HuH-7.5 (cell line): ENCODE data around the gene FAM98C.
"Not testable (repeated sequence)": the region's sequence is repeated elsewhere in the genome, so short reads cannot be mapped to it uniquely, and the experiment has no call there.

ENCODE experiments used
- DNase-seq: peaks from one replicate; pipeline ENCODE4 v3.0.0; 2011; ENCODE audit warnings: low spot score

The FAM98C gene

DNA sequence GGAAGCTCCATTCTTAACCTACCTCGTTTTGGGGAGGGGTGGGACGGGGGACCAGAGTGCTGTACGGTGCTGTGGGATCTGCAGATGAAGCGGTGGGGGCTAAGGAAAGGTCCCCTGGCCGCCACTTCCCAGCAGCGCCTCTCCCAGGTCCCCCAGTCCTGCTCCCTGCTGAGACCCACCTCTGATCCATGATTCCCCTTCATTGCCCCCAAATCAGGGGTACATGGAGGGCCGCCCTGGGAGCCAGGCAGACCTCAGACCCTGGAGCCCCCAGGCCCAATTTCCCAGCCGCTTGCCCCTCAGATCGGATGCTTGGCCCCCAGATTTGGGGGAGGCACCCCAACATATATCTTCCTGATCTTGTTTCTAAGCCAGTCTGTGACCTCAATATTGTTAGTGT, 3.8 kb upstream of the FAM98C start:
- DNase-seq: no peak

DNA sequence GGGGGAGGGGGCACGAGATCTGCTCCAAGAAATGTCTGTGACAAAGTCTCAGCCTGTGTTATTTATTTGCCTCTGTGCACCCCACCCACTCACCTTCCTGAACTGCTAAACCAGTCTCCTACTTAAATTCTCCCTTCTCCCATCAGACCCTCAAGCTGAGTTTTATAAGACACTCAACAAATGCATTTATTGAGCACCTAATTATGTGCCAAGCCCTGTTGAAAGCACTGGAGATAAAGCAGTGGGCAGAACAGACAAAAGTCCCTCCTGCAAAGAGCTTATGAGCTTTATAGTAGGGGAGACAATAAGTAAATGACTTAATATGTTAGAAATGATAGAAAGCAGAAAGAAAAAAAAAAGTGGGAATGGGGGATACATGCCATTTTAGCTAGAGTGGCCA, 3.4 kb upstream of the FAM98C start:
- no peak for DNase-seq

- no peak for DNase-seq
Observed at GRCh38 chr19:38400361-38400760, 2.5 kb upstream of the FAM98C start.

DNA sequence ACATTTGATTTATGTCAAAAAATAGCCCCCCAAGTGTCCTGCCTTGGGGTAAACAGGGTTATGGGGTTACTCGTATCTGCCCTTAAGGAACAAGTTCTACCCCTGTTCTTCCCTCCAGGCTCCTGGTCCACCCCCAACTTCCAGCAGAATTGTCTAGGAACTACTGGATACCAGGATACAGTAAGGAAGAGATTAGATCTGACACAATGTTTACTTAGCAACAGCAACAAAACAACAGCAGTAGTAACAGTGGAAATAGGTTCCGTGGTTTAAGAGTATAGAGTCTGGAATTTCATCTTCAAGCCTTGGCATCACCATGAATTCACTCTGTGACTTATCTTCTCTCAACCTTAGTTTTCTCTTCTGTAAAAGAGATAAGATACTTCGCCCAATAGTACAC, 1.7 kb upstream of the FAM98C start:
- DNase-seq: no peak

GRCh38 chr19:38402623-38402966, 298 bp upstream of the FAM98C start:
- no peak for DNase-seq

DNA sequence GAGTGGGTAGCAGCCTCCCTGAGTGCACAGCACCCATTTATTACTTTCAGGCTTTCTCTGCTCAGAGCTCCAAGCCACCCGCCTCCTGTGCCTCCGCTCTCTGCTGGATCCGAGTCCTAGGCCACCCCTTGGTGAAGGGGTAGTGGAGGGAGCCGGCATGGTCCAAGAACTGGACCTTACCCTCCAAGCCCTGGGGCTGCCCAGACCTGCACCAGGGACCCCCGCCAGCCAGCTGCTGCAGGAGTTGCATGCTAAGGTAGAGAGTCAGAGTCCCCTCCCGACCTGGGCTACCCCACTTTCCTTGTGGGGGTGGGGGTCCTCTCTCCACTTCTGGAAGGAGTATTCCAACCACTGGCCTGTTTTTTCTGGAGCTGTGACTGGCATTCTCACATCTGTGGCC, 2.0 kb downstream of the FAM98C start:
- no peak for DNase-seq

GRCh38 chr19:38405276-38405675, 2.4 kb downstream of the FAM98C start:
- no peak for DNase-seq

- no peak for DNase-seq
Observed at GRCh38 chr19:38409631-38410133, 6.8 kb downstream of the FAM98C start.

- not testable (repeated sequence) for DNase-seq
Observed at GRCh38 chr19:38410407-38410806, 7.5 kb downstream of the FAM98C start.

- DNase-seq: no peak
Observed at GRCh38 chr19:38411041-38411712, 8.3 kb downstream of the FAM98C start.

- not testable (repeated sequence) for DNase-seq
Observed at GRCh38 chr19:38411898-38412297, 9.0 kb downstream of the FAM98C start.

DNA sequence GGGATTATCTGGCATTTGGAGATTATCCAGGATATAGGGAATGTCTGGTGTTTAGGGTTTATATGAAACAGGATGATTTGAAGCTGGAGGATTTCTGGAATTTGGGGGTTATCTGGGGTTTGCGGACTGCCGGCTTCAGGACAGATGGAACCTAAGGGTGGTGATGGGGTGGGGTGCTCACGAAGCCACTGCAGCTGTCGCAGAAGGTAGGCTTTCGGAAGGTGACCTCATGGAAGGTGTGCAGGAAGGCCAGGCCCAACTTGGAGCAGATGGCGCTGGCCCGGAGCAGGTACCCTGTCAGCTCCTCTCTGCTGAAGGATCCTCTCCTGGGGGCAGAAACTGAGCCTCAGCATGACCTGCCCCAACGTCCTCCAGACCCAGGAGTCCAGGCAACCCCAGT, 9.6 kb downstream of the FAM98C start:
- no peak for DNase-seq

DNA sequence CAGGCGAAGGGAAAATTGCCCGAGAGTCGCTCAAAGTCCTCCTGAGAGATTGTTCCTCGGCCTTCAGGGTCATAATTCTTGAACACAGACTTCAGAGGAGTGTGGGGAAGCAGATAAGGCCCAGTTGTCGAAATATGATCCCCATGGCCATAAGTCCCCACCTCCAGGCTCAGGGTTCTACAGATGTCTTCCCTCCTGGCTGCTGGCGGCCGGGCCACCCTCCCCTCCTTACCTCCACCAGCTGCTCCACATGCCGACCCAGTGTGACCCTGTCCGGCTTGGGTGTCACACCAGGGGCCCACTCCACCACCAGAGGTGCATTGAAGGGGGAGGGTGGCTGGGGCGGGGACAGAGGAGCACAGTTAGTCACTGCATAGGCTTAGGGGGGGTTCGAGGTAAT, 10.1 kb downstream of the FAM98C start:
- DNase-seq: no peak

DNA sequence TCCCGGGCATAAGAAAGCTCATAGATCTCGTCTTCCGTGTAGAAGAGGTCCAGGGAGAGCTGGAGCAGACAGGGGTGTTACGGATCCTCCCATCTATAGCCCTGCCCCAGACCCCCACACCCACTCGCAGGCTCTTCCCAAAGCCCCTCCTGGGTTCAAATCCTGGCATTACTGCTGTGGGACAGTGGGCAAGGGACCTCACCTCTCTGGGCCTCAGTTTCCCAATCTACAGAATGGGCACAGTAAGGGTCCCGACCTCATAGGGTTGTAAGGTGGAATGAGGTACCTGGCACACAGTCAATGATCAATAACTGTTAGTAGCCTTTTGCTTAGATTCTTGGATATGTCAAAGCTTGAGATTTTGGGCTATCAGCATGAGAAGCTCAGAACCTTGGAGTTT, 10.5 kb downstream of the FAM98C start:
- DNase-seq: no peak

DNA sequence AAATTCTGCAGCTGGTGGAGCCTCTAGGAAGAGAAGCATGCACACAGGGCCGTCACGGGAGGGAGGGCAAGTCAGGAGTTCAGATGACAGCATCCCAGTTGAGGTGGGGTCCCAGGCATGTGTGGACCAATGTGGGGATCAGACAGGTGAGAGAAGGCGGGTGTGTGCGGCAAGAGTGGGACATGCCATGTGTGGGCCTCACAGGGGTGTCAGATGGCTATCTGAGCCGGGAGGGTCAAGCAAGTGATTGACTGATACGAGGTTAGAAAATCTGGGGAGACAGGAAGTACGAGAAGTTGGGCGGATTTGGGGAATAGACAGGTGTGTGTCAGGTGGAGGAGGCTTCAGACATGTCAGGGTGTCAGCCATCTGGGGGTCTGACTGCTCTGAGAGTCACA, 14.3 kb downstream of the FAM98C start:
- no peak for DNase-seq

GRCh38 chr19:38417544-38418506, 14.9 kb downstream of the FAM98C start:
- no peak for DNase-seq

DNA sequence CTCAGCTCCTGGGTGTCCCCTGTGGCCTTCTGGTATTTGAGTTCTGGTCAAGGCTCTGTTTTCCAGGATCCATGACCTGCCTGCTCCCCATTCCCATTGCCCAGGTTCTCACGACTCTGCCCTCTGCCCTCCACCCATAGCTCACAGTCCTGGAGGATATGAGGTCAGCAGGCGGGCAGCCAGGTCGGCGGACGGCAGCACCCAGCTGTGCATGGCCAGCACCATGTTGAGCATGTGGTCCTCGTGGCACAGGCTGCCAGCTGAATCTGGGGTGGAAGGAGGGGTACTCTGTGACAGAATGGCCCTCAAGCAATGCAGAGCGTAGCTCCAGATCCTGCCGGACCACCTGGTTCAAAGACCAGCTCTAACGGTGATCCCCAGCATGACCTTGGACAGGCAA, 18.0 kb downstream of the FAM98C start:
- DNase-seq: no peak

DNA sequence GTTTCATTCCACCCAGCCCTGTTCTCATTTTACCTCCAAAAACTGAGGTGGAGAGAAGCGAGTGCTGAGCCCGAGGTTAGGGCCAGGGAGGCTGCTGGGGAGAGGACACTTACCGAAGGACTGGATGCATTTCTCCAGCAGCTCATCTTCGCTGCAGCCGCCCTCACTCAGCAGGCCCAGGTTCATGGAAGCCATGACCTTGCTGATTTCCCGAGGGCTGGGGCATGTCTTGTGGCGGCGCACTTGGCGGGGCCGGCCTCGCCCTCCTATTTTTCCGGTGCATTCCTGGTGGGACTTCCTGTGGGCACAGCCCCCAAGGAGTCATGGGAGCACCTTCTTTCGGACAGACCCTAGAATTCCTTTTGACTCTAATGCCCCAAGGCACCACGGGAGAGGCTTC, 19.0 kb downstream of the FAM98C start:
- no peak for DNase-seq

DNA sequence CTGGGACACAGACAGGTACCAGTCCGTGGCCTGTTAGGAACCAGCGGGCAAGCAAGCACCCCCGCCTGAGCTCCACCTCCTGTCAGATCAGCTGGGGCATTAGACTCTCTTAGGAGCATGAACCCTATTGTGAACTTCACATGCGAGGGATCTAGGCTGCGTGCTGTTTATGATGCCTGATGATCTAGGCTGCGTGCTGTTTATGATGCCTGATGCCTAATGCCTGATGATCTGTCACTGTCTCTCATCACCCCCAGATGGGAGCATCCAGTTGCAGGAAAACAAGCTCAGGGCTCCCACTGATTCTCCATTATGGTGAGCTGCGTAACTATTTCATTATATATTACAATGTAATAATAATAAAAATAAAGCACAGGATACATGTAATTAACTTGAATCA, 19.5 kb downstream of the FAM98C start:
- DNase-seq: no peak

- DNase-seq: no peak
Observed at GRCh38 chr19:38424272-38424671, 21.4 kb downstream of the FAM98C start.

GRCh38 chr19:38425222-38425809, 22.4 kb downstream of the FAM98C start:
- no peak for DNase-seq

- no peak for DNase-seq
Observed at GRCh38 chr19:38425810-38426466, 23.0 kb downstream of the FAM98C start, which contains the start of gene RASGRP4. Gene RASGRP4, minus strand, starts transcription at chr19:38426219. Its CDS starts 128 bp downstream, at chr19:38426091.
